Ovary (tissue), 3 donors: Measurements from ENCODE around the gene WIF1.

Source experiments
- EP300 ChIP-seq: sonication (generic); formaldehyde crosslinking; IDR thresholded peaks from one replicate; pipeline ENCODE4 v1.6.1; 2017; ENCODE audit warnings: antibody characterized with exemption
- POLR2A ChIP-seq: fragments of 450-650 bp; IDR thresholded peaks from one replicate; pipeline ENCODE4 v1.6.1; 2017; ENCODE audit warnings: antibody characterized with exemption, mild to moderate bottlenecking, moderate library complexity
- TF ChIP-seq, protein P1 (sequence below), 3 donors: fragments of 450-650 bp in 2 of 3; fragments of 200-600 bp in 1 of 3; IDR thresholded peaks; one replicate each; pipeline versions ENCODE4 v1.5.1 to v1.8.0; 2016 to 2022; ENCODE audit warnings: antibody characterized with exemption in 3 of 3, mild to moderate bottlenecking in 1 of 3
- donor health status: DM: no; HTN: no; CAD: no.

DNA sequence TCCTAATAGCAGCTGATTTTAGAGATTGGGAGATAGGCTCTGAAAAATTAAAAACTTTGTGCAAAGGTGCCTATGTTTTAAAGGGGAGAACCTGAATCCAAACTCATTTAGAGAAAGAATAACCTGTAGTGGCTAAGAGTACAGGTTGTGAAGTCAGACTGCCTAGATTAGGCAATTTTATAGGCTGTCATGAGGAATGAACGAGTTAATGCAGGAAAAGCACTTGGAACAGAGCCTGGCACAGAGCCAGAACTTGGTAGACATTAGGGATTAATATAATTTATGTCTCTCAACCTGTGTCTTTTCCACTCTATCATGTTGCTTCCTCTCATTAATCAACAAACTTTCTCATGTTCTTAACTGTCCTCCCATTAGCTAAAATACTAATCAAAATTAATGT is 98.1 kb downstream of the WIF1 start:
- TF ChIP-seq, protein P1, sequence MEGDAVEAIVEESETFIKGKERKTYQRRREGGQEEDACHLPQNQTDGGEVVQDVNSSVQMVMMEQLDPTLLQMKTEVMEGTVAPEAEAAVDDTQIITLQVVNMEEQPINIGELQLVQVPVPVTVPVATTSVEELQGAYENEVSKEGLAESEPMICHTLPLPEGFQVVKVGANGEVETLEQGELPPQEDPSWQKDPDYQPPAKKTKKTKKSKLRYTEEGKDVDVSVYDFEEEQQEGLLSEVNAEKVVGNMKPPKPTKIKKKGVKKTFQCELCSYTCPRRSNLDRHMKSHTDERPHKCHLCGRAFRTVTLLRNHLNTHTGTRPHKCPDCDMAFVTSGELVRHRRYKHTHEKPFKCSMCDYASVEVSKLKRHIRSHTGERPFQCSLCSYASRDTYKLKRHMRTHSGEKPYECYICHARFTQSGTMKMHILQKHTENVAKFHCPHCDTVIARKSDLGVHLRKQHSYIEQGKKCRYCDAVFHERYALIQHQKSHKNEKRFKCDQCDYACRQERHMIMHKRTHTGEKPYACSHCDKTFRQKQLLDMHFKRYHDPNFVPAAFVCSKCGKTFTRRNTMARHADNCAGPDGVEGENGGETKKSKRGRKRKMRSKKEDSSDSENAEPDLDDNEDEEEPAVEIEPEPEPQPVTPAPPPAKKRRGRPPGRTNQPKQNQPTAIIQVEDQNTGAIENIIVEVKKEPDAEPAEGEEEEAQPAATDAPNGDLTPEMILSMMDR (IDR thresholded peaks at IDR 0.05) = no peak
- TF ChIP-seq POLR2A (no peak), EP300 (no peak)
